GDM1 (cell line): ENCODE data around the gene CNPY3.
A peak's percentile ranks its signal among the peaks of the same experiment; 100 is the strongest.

Experiments used
- DNase-seq: peaks from one replicate; lab custom pipeline; 2025; lab: John Stamatoyannopoulos, UW

The CNPY3 gene

DNA sequence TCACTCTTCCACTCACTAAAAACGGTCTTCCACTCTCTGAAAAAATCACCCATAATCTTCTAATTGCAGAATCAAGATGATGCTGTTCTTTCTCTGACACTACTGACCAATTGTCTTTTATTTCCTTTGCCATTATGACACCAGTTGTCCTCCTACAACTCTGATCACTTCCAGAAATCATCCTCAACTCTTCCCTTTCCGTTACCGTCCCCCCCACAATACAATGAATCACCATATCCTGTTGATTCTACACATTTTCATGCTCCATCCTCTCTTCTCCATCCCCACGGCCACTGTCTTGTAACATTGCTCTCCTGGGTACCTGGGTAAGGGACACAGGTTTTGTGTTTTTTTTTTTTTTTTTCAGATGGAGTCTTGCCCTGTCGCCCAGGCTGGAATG is 52.6 kb downstream of the CNPY3 start:
- no peak for DNase-seq

DNA sequence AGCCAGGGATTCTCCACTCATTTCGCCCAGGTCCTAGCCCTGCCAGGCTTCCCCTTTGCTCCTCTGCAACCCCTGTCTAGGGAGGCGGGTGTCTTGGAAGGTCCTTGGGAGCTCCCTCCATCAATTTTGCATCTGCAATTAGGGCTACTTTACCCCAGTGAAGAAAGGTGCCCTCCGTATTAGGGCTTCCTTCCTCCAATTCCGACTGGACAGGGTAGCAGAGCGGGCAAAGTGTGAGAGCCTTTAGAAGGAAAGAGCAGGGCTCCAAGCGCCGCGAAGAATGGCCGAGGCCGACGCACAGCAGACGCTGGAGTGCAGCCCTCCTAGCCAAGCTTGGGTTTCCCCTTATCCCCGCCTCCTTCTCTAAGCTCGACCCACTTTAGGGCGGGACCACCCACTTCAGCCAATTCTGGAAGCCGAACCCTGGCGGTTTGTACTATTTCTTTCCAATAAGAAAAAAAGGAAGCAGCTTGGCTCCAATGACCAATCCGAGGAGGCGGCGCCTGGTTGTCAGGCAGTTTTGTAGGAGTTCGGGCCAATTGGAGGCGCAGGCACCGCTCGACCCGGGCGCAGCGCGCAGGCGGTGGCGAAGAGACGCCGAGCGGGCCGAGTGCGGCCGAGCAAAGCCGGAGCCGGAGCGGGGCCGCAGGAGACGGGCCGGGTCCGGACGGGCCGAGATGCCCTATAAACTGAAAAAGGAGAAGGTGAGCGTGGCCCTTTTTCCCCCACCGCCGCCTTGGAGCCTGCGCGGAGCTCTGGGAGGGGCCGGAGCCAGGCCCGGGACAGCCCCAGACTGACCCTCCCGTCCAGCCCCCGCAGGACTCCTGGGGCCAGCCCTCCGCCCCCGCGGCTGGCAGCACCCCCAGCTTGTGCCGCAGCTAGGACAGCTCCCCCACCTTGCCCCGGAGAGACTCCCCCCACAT is 55.0 kb downstream of the CNPY3 start, which contains the start of gene PPP2R5D:
Gene PPP2R5D (plus strand): TSS at position 570 of the 923 bp plus-strand sequence. CDS start 108 bp downstream, at position 678.
- DNase-seq, result peak; percentile 96

GRCh38 chr6:42984924-42985475 is 55.7 kb downstream of the CNPY3 start:
- DNase-seq, result no peak

DNA sequence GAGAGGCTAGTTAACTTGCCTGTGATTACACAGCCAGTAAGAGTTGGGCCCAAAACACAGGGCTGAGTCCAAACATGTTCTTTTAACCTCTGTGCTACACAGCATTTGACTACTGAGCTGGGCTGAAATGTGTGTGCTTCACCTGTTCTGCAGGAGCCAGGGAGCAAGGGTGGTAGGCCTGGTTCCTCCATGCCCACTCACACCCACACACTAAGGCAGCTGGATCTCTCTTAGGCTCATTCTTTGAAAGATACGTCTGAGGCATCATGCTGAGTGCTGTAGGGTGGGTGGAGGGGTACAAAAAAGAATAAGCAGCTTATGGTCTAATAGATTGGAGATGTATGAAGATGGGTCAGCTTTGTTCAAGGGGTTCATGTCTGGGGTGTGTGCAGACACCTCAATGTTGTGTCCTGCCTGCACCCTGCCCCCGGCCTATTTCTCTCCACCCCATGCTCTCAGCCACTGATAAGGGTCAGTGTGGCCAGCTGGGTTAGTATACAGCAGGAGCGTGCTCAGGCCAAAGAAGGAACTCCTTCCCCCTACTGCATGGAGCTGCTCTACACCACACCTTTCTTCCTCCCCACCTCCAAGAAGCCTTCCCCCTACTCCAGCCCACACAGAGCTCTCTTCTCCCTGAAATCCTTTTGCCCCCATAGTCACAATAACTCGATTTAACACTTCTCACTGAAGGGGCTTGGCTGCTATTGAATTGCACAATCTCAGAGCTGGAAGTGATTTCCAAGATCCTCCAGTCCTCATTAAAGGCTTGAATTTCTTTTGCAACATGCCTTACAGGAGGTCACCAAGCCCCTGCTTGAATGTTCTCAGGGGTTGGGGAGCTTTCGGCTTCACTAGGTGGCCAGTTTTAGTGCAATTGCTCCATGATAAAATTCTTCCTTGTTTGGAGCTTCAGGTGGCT is 58.5 kb downstream of the CNPY3 start:
- DNase-seq, result no peak

GRCh38 chr6:42988486-42989020 is 59.3 kb downstream of the CNPY3 start:
- no peak for DNase-seq
